ENCODE results near the gene GTF3C6.
"Not testable (repeated sequence)": the region's sequence is repeated elsewhere in the genome, so short reads cannot be mapped to it uniquely, and the experiment has no call there.

GTF3C6 gene

GRCh38 chr6:110980227-110980626 lies 21.7 kb downstream of the GTF3C6 start:
- no peak for DNase-seq

GRCh38 chr6:110980648-110981047 lies 22.1 kb downstream of the GTF3C6 start:
- no peak for DNase-seq

- peak; percentile 13 for DNase-seq
These were observed 22.7 kb downstream of the GTF3C6 start for GRCh38 chr6:110981202-110981600.

- no peak for DNase-seq
These were observed 32.5 kb downstream of the GTF3C6 start for GRCh38 chr6:110990840-110991576.

DNA sequence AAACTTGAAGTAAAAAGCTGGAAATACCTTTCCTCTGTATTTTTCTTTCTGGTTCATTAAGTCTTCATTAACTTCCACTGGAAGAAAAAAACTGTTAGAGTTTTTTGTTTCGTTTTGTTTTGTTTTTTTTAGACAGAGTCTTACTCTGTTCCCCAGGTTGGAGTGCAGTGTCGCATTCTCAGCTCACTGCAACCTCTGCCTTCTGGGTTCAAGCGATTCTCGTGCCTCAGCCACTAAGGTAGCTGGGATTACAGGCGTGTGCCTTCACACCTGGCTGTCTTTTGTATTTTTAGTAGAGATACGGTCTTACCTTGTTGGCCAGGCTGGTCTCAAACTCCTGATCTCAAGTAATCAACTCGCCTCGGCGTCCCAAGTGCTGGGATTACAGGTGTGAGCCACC lies 38.2 kb downstream of the GTF3C6 start:
- no peak for DNase-seq

- peak; percentile 70 for DNase-seq
These were observed 41.2 kb downstream of the GTF3C6 start for GRCh38 chr6:110999634-111000270.

- no peak for DNase-seq
These were observed 43.8 kb downstream of the GTF3C6 start for GRCh38 chr6:111002350-111002749.

DNA sequence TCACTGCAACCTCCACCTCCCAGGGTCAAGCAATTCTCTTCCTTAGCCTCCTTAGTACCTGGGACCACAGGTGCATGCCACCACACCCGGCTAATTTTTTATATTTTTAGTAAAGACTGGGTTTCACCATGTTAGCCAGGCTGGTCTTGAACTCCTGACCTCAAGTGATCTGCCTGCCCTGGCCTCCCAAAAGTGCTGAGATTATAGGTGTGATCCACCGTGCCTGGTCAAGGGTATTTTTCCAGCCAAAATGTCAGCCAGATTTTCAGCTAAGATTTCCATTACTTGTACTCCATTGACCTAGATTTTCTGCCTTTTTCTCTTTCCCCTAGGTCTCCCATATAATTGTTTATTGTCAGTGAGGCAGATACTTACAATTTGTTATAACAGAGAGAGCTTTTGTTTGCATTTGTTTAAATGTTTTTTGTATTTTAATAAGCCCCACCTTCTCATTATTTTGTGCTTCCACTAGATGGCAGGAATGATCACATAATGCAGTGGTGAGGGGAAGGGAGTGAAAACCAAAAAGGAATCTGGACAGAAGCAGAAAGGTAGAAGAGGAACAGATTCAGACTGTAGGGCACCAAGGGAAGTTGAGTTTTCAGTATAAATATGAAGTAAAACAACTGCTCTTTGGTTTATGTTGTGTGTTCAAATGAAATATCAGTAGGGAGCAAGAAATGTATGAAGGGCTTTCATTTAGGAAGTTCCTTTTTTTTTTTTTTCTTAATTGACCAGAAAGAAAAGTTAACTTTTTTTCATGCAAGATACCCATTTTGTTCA lies 53.0 kb downstream of the GTF3C6 start:
- peak; percentile 80 for DNase-seq

GRCh38 chr6:111012143-111012452 lies 53.6 kb downstream of the GTF3C6 start:
- no peak for DNase-seq

- not testable (repeated sequence) for DNase-seq
These were observed 54.0 kb downstream of the GTF3C6 start for GRCh38 chr6:111012520-111012919.

GRCh38 chr6:111013144-111013915 lies 54.8 kb downstream of the GTF3C6 start:
- DNase-seq, result no peak

- DNase-seq, result no peak
These were observed 57.1 kb downstream of the GTF3C6 start for GRCh38 chr6:111015389-111016124.

- not testable (repeated sequence) for DNase-seq
These were observed 58.7 kb downstream of the GTF3C6 start for GRCh38 chr6:111017241-111017640.
